ENCODE results near the gene STK32C.
"Not testable (repeated sequence)": the region's sequence is repeated elsewhere in the genome, so short reads cannot be mapped to it uniquely, and the experiment has no call there.

Gene STK32C

GRCh38 chr10:132307823-132308586 is at the start of gene STK32C:
STK32C (minus strand) TSS chr10:132307950; CDS start chr10:132307833, 117 bp downstream.
- peak; percentile 91 to 95 for DNase-seq

DNA sequence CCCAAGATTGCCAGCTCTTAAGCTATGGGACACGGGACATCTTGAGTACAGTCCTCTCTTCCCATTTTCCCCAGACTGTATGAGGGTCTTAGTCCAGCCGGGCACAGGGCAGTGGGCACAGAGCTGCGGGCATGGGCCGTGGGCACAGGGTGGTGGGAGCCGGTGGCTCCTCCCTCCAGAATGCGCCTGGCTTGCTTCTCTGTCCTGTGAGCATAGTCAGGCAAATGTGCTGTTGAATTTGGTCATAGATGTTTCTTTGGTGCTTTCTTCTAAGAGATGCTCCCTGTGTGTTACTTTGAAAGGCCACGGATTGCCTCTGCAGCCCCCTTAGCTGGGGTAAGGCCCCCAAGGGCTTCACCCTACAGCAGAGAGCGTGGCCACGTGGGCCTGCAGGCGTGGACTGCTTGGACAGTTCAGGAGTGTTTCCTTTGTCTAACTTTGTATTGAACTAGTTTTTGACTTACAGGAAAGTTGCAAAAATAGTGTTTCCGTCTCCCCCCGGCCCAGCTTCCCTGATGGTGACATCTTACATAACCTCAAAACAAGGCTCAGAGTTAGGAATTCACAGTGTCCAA is 49.0 kb upstream of the STK32C start:
- DNase-seq, result no peak

DNA sequence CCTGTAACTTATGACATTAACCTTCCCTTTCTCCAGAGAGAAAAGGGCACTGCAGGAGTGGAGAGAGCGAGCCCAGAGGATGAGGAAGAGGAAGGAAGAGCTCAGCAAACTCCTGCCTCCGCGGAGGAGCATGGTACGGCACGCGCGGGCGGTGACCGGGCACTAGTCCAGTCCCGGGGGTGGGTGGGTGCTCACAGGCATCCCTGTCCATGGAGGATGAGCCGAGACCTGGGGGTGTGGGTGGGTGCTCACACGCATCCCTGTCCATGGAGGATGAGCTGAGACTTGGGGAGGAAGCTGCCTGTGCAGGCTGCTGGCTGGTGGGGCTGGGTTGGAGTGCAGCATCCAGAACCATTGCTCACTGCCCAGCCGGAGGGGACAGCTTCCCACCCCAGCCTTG is 48.0 kb upstream of the STK32C start:
- DNase-seq, result no peak

- DNase-seq, result no peak
Measured at GRCh38 chr10:132355297-132355696, 47.5 kb upstream of the STK32C start.

- DNase-seq, result no peak
Measured at GRCh38 chr10:132354356-132355094, 46.8 kb upstream of the STK32C start.

DNA sequence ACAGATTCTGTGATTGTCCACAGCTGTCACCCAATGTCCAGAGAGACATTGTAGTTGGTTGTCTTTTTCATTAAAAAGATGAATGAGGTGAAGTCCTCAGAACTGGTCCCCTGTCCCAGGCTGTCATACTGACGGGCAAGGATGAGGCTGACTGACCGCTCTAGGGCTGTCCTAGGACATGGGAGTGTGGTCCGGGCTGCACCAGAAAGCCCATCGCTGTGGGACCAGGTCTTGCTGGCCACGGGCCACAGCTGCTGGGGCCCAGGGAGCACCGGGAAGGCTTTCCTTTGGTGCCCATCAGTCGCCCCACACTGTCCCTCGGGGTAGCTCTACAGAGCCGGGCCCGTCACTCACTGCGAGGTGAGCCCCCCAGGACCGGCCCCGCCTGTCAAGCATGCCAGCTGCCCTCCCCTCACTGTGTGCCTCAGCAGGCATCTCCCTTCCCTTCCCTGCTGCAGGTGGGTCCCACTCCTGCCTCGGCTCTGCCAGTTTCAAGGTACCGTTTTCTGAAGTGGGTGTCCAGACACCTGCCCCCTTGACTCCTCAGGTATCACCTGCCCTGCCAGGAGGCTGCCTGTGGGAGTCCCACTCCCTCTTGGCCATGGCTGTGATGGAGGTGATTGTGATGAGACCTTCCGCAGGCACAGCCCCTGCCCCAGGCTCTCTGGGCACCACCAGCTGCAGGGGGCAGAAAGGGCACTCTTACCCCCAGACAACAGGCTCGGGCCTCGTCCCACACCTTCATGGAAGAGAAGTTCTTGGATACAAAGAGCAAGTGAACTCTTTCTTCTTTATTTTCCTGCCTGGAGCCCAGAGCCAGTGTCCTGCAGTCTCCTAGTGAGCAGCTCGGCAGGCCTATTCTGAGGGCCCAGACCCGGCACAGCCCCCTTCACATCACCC is 46.0 kb upstream of the STK32C start:
- no peak for DNase-seq

GRCh38 chr10:132352462-132353308 is 44.9 kb upstream of the STK32C start:
- peak; percentile 67 to 81 for DNase-seq

- no peak for DNase-seq
Measured at GRCh38 chr10:132351611-132352010, 43.9 kb upstream of the STK32C start.

DNA sequence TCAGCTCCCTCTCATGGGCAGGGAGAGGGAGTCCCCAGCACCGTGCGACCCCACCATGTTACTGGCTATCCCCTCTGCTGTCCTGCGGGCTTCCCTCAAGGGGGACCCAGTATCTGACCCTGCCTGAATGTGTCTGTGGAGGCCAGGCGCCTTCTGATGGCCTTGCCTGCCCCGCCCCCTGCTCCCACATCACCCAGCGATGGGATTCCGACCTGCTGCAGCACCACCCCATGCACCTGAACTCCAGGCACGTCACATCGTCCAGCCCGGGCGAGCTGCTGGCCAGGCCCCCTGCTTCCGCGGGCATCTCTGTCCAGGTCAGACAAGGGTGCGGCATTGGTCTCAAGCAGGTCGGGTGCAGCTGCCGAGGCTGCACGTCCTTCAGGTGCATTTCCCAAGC is 43.2 kb upstream of the STK32C start:
- no peak for DNase-seq

DNA sequence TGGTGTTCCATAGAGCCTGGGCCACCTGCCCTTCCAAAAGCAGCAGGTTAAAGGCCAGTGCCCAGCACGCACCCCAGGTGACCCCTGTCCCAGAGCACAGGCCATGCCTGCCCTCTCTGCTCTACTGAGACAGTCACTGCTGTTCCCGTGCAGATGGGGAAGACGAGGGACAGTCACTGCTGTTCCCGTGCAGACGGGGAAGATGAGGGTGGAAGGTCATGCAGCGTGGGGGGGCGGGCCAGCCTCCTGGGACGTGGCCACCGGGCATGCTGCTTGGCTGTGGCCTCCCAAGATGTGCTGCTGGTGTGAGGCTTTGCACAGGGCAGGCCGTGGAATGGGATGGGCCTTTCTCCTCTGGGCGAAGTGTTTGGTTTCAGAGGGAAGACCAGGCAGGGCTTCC is 42.6 kb upstream of the STK32C start:
- no peak for DNase-seq

GRCh38 chr10:132349766-132350165 is 42.0 kb upstream of the STK32C start:
- no peak for DNase-seq

DNA sequence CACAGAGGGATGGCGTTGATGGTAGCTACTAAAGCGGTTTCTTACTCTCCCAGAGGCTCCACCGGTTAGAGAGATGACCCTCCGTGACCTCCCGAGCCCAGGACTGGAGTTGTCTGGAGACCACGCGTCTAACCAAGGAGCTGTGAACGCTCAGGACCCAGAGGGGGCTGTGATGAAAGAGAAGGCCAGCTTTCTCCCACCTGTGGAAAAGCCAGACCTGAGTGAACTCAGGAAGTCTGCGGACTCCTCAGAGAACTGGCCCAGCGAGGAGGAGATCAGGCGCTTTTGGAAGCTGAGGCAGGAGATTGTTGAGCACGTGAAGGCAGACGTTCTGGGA is 40.1 kb upstream of the STK32C start:
- DNase-seq, result no peak

- DNase-seq, result no peak
Measured at GRCh38 chr10:132347211-132347930, 39.6 kb upstream of the STK32C start.

DNA sequence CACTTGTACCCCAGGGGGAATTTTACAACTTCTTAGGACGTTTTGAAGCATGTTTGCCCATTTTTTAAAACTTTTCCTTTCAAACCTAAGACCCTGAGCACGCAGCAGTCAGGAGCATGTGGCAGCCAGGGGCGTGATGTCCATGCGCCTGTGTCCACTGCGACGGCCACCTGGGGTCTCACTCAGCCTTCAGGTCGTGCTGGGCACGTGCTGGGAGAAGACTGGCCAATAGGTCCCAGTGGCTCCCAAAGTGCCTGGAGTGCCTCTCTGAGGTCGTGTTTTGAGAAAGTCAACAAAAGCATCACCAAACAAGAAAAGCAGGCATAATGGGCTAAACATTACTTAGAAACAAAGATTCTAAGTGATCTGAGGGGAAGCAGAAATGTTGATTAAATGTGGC is 39.1 kb upstream of the STK32C start:
- no peak for DNase-seq

DNA sequence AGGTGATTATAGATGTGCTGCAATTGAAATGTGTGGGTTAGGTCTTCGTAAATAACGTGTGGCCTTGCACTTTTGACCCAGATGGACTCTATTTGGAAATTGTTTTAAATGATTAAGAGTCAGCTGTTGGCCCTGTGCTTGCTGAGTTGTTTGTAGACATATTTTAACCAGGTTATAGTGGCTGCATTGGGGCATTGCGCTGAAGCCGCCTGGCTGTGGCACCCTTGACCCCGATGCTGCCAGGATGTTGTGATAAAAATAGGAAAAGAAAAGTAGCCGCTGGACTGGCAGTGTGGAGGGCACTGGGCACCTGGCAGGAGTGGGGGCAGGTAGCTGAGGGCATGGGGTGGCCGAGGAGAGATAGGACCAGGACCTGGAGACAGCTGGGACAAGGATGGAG is 37.6 kb upstream of the STK32C start:
- DNase-seq, result no peak

DNA sequence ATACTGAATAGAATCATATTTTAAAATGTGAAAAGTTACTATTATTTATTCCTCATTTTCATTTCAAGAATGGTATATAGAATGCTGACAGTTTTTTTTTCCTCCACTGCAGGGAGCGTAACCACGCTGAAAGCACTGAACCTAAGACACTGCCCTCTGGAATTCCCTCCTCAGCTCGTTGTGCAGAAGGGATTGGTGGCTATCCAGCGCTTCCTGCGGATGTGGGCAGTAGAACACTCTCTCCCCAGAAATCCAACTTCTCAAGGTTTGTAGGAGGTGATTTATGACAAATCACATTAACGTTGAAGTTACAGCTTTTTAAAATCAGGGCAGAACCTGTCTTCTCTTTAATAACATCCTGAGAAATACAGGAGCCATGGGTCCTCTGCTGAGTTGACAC is 36.6 kb upstream of the STK32C start:
- DNase-seq, result no peak

DNA sequence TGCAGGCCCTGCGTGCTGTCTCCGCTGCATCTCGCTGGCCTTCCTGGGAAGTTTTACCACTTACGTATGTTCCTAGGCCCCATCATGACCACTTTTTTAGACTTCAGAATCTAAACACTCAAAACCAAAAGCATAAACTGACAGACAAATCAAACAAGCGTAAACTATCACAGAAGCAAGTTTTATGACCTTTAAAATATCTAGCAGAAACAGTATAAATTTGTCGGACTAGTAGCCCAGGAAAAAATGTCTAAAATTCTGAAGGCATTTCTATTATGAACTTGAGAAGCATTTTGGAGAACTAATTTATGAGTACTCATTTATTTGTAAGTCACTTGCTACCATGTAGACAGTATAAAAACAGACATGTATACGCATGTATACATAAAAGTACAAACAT is 34.8 kb upstream of the STK32C start:
- DNase-seq, result no peak

DNA sequence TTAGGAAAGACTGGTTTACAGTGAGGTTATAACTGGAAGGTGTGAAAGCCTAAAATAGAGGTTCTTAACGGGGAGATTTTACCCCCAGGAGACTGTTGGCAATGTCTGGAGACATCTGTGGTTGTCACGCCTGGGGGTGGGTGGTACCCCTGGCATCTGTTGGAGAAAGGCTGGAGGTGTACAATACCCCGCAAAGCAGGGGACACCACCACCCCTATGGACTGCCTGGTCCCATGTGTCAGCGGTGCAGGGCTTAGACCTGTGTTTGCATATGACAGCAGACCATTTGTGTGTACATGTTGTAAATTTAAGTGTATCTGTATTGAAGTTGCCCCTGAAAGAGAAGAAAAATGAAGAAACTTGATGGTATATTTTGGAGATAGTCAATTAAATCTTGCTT is 34.0 kb upstream of the STK32C start:
- no peak for DNase-seq

- DNase-seq, result no peak
Measured at GRCh38 chr10:132341017-132341416, 33.3 kb upstream of the STK32C start.

GRCh38 chr10:132339276-132339675 is 31.5 kb upstream of the STK32C start:
- DNase-seq, result no peak

DNA sequence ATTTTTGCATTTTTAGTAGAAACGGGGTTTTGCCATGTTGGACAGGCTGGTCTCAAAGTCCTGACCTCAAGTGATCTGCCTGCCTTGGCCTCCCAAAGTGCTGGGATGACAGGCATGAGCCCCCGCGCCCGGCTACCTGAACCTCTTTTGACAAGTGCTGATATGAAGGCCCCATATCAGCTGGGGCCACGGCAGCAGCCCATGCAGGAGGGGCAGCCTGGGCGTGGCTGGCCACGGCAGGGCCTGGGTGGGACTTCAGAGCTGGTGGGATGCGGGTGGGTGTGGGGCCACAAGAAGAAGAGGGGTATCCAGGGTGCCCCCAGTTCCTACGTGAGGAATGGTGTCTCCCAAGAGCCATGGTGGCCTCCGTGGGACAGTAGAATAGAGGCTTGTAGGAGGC is 31.1 kb upstream of the STK32C start:
- no peak for DNase-seq

- not testable (repeated sequence) for DNase-seq
Measured at GRCh38 chr10:132337854-132338253, 30.1 kb upstream of the STK32C start.
